IMR-90 (cell line): Measurements from ENCODE around the gene ATP10B. TPM values are rescaled to one million over a fixed set of nuclear protein-coding genes. Genes with fewer than 3 reads are reported as not detected.

Experiments
- ATAC-seq: fragments of 200-7000 bp; cut with Tn5 transposase; 2 replicates; pipeline ENCODE4 v1.9.1; 2020; ENCODE audit warnings: low read depth, mild to moderate bottlenecking, moderate library complexity
- BruUV-seq: library from RNA; stranded (reverse); fragments of 400-500 nt; replicated peaks from 2 replicates; lab custom pipeline; 2021; lab: Mats Ljungman, UMichigan
- CTCF ChIA-PET: fragments of 300-600 bp; formaldehyde crosslinking; extraction: SDS; loops from one replicate; lab custom pipeline; 2021; ENCODE audit warnings: antibody characterized with exemption; lab: Yijun Ruan, JAX
- POLR2A ChIA-PET: fragments of 300-600 bp; sonication (Branson Sonifier 250); formaldehyde crosslinking; loops from one replicate; lab custom pipeline; 2022; ENCODE audit warnings: antibody characterized with exemption; ENCODE audit not compliant: unreplicated experiment; lab: Charles Lee
- DNase-seq: peaks from one replicate; pipeline ENCODE4 v3.0.0; 2013
- H2AFZ ChIP-seq: replicated peaks from 2 replicates; pipeline ENCODE3; 2013; ENCODE audit warnings: low read length, mild to moderate bottlenecking; ENCODE audit not compliant: poor library complexity
- H2AK5ac ChIP-seq: 2 replicates; pipeline ENCODE4 v1.6.1; 2013; ENCODE audit warnings: low read depth, low read length, inconsistent platforms
- H2AK9ac ChIP-seq: replicated peaks from 2 replicates; pipeline ENCODE3; 2013; ENCODE audit warnings: mild to moderate bottlenecking, low read depth, low read length, moderate library complexity; ENCODE audit not compliant: poor library complexity
- H2BK120ac ChIP-seq: 2 replicates; pipeline ENCODE4 v1.6.1; 2013; ENCODE audit warnings: low read depth, low read length, inconsistent platforms
- H2BK15ac ChIP-seq: 3 replicates; pipeline ENCODE4 v1.6.1; 2013; ENCODE audit warnings: low read depth, low read length, inconsistent platforms
- H2BK20ac ChIP-seq: 2 replicates; pipeline ENCODE4 v1.6.1; 2013; ENCODE audit warnings: low read depth, mild to moderate bottlenecking, inconsistent platforms, low read length, moderate library complexity
- H2BK5ac ChIP-seq: 2 replicates; pipeline ENCODE4 v1.6.1; 2013; ENCODE audit warnings: mild to moderate bottlenecking, low read depth, low read length, inconsistent platforms; ENCODE audit not compliant: poor library complexity, severe bottlenecking
- H3K14ac ChIP-seq: replicated peaks from 2 replicates; pipeline ENCODE4 v1.6.1; 2013; ENCODE audit warnings: low read depth, low read length, inconsistent platforms
- H3K18ac ChIP-seq: 2 replicates; pipeline ENCODE4 v1.6.1; 2013; ENCODE audit warnings: low read depth, low read length, control low read depth
- H3K23ac ChIP-seq: 2 replicates; pipeline ENCODE4 v1.6.1; 2013; ENCODE audit warnings: low read depth, low read length, inconsistent platforms
- H3K27ac ChIP-seq: 2 replicates; pipeline ENCODE4 v1.5.1; 2013; ENCODE audit warnings: mild to moderate bottlenecking, control low read depth, low read length; ENCODE audit not compliant: insufficient read depth
- H3K27me3 ChIP-seq: 2 replicates; pipeline ENCODE4 v1.6.1; 2013; ENCODE audit warnings: low read length; ENCODE audit not compliant: control insufficient read depth, insufficient read depth
- H3K36me3 ChIP-seq: 2 replicates; pipeline ENCODE4 v1.6.1; 2013; ENCODE audit warnings: low read length, mixed read lengths; ENCODE audit not compliant: control insufficient read depth, insufficient read depth
- H3K4ac ChIP-seq: 2 replicates; pipeline ENCODE4 v1.6.1; 2013; ENCODE audit warnings: low read depth, low read length, inconsistent platforms
- H3K4me1 ChIP-seq: 2 replicates; pipeline ENCODE4 v1.6.1; 2013; ENCODE audit warnings: low read length, mixed read lengths; ENCODE audit not compliant: control insufficient read depth, insufficient read depth
- H3K4me2 ChIP-seq: 2 replicates; pipeline ENCODE4 v1.6.1; 2013; ENCODE audit warnings: low read depth, mild to moderate bottlenecking, control low read depth, low read length, moderate library complexity
- H3K4me3 ChIP-seq: 2 replicates; pipeline ENCODE4 v1.5.1; 2013; ENCODE audit warnings: low read depth, mild to moderate bottlenecking, control low read depth, low read length, moderate library complexity; ENCODE audit not compliant: insufficient read depth
- H3K56ac ChIP-seq: 2 replicates; pipeline ENCODE4 v1.6.1; 2013; ENCODE audit warnings: low read length, inconsistent platforms; ENCODE audit not compliant: insufficient read depth; ENCODE audit errors: extremely low read depth
- H3K79me1 ChIP-seq, 2 experiments: 2 replicates each; pipeline ENCODE4 v1.6.1; 2013; ENCODE audit warnings: low read length in 2 of 2, inconsistent platforms in 1 of 2, low read depth in 1 of 2
- H3K9ac ChIP-seq: 2 replicates; pipeline ENCODE4 v1.6.1; 2013; ENCODE audit warnings: low read depth, low read length, control low read depth
- H3K9me1 ChIP-seq: 2 replicates; pipeline ENCODE4 v1.6.1; 2013; ENCODE audit warnings: low read length, inconsistent platforms; ENCODE audit not compliant: insufficient read depth
- H3K9me3 ChIP-seq: 2 replicates; pipeline ENCODE4 v1.6.1; 2013; ENCODE audit warnings: low read length; ENCODE audit not compliant: control insufficient read depth, insufficient read depth
- H4K20me1 ChIP-seq: 2 replicates; pipeline ENCODE4 v1.6.1; 2013; ENCODE audit warnings: low read length, inconsistent platforms; ENCODE audit not compliant: insufficient read depth
- H4K5ac ChIP-seq: 2 replicates; pipeline ENCODE4 v1.6.1; 2013; ENCODE audit warnings: mild to moderate bottlenecking, low read depth, low read length, control low read depth
- H4K8ac ChIP-seq, 2 experiments: 2 replicates each; pipeline ENCODE4 v1.6.1; 2013; ENCODE audit warnings: low read depth in 2 of 2, low read length in 2 of 2, control low read depth in 1 of 2, inconsistent platforms in 1 of 2
- H4K91ac ChIP-seq: 2 replicates; pipeline ENCODE4 v1.6.1; 2013; ENCODE audit warnings: low read depth, low read length, inconsistent platforms; ENCODE audit not compliant: insufficient read depth
- BHLHE40 ChIP-seq: fragments of 150-350 bp; IDR thresholded peaks from 2 replicates; pipeline ENCODE4 v1.6.1; 2016; ENCODE audit warnings: mild to moderate bottlenecking, low read depth, low read length
- CEBPB ChIP-seq: IDR thresholded peaks from 2 replicates; pipeline ENCODE4 v1.6.1; 2012; ENCODE audit warnings: low read depth, low read length, improper control_type of control experiment
- CHD1 ChIP-seq: IDR thresholded peaks from 2 replicates; pipeline ENCODE4 v1.6.1; 2012; ENCODE audit warnings: low read depth, low read length, improper control_type of control experiment
- CTCF ChIP-seq: conservative IDR thresholded peaks from 2 replicates; pipeline ENCODE4 v1.5.1; 2012; ENCODE audit warnings: mild to moderate bottlenecking, low read depth, low read length, improper control_type of control experiment
- ELK1 ChIP-seq: fragments of 150-350 bp; IDR thresholded peaks from 2 replicates; pipeline ENCODE4 v1.6.1; 2016; ENCODE audit warnings: low read depth, mild to moderate bottlenecking, low read length, moderate library complexity, borderline replicate concordance
- FOS ChIP-seq: fragments of 150-350 bp; IDR thresholded peaks from 2 replicates; pipeline ENCODE4 v1.6.1; 2016; ENCODE audit warnings: low read depth, low read length
- MAFK ChIP-seq: IDR thresholded peaks from 2 replicates; pipeline ENCODE4 v1.6.1; 2012; ENCODE audit warnings: low read depth, low read length, improper control_type of control experiment
- MAZ ChIP-seq: IDR thresholded peaks from 2 replicates; pipeline ENCODE4 v1.6.1; 2012; ENCODE audit warnings: low read depth, mild to moderate bottlenecking, low read length, improper control_type of control experiment, moderate library complexity, borderline replicate concordance
- MXI1 ChIP-seq: IDR thresholded peaks from 2 replicates; pipeline ENCODE4 v1.6.1; 2012; ENCODE audit warnings: low read depth, mild to moderate bottlenecking, low read length, moderate library complexity, borderline replicate concordance
- NFE2L2 ChIP-seq: fragments of 150-350 bp; IDR thresholded peaks from 2 replicates; pipeline ENCODE4 v1.6.1; 2016; ENCODE audit warnings: low read depth, mild to moderate bottlenecking, low read length
- POLR2A ChIP-seq: IDR thresholded peaks from 2 replicates; pipeline ENCODE4 v1.6.1; 2012; ENCODE audit warnings: mild to moderate bottlenecking, low read depth, low read length
- RAD21 ChIP-seq: IDR thresholded peaks from 2 replicates; pipeline ENCODE4 v1.6.1; 2012; ENCODE audit warnings: low read length, improper control_type of control experiment
- RCOR1 ChIP-seq: IDR thresholded peaks from 2 replicates; pipeline ENCODE4 v1.6.1; 2012; ENCODE audit warnings: mild to moderate bottlenecking, low read length, improper control_type of control experiment; ENCODE audit not compliant: insufficient replicate concordance
- RFX5 ChIP-seq: IDR thresholded peaks from 2 replicates; pipeline ENCODE4 v1.8.0; 2012; ENCODE audit warnings: low read depth, mild to moderate bottlenecking, low read length, moderate library complexity
- SMC3 ChIP-seq: fragments of 150-350 bp; IDR thresholded peaks from 2 replicates; pipeline ENCODE4 v1.6.1; 2016; ENCODE audit warnings: low read depth, mild to moderate bottlenecking, antibody characterized with exemption, low read length, moderate library complexity
- WGBS, 2 experiments: methylation state at CpG; one replicate each; pipeline versions ENCODE4 v1.1.5 to v1.1.7; 2013; ENCODE audit warnings: missing lambda C conversion rate in 2 of 2; ENCODE audit not compliant: insufficient read length in 1 of 2; ENCODE audit errors: extremely low coverage in 2 of 2; 5-methylcytosine and 5-hydroxymethylcytosine counted together
- dilution Hi-C: fragments of 300-500 bp; cut with HindIII; formaldehyde crosslinking; loops from one replicate; pipeline ENCODE4 v1.14.3; 2018; ENCODE audit warnings: low sequenced_read_pairs; ENCODE audit not compliant: unreplicated experiment
- in situ Hi-C: fragments of 300-500 bp; cut with MboI; formaldehyde crosslinking; loops from 3 replicates; pipeline ENCODE4 v1.14.3; 2019; ENCODE audit warnings: low sequenced_read_pairs, inconsistent platforms, mixed read lengths
- intact Hi-C: fragments of 100-400 bp; cut with micrococcal nuclease; formaldehyde crosslinking; loops from 2 replicates; pipeline ENCODE4 v1.10.0; 2022
- polyA plus RNA-seq, 3 experiments: library from polyadenylated mRNA; depleted of rRNA; stranded (reverse); fragments of >200 nt; gene quantifications; 2 replicates each; pipeline ENCODE4 v1.2.3, GENCODE V29; 2012; ENCODE audit warnings: low replicate concordance in 1 of 3
- total RNA-seq: library from RNA; depleted of rRNA; stranded (reverse); fragments of >200 nt; gene quantifications from 2 replicates; pipeline ENCODE4 v1.2.3, GENCODE V29; 2012
- TF ChIP-seq, protein P1 (sequence below): fragments of 150-350 bp; IDR thresholded peaks from 2 replicates; pipeline ENCODE4 v1.6.1; 2017; ENCODE audit warnings: mild to moderate bottlenecking, antibody characterized with exemption, low read length, low read depth

The ATP10B gene
- total and polyA plus RNA-seq, 2 of the 4 experiments (the other 2 are of a cell fraction), result not detected

- H2BK120ac ChIP-seq, result no peak overlapping the region
- no peak overlapping the region for H3K56ac ChIP-seq
- H2BK15ac ChIP-seq, result no peak overlapping the region
- POLR2A ChIA-PET, result no interaction called here
- CTCF ChIA-PET, result no interaction called here
- no peak overlapping the region for H2BK20ac ChIP-seq
- H3K9ac ChIP-seq, result no peak overlapping the region
- H3K18ac ChIP-seq, result no peak overlapping the region
- H3K27me3 ChIP-seq, result no peaks in the 10 kb centered on the region
- intact Hi-C loops, result no loop called here
- no TSS peak for BruUV-seq
- no CpG with 5 or more reads among the region's 1 CpG for WGBS, 2 experiments
- H3K4ac ChIP-seq, result no peak overlapping the region
- H3K14ac ChIP-seq, result no peak overlapping the region
- DNase-seq (no peak), ATAC-seq (no peak)
- peaks cover 27% of the 10 kb centered on the region for H3K9me3 ChIP-seq
- no peak overlapping the region for H3K4me2 ChIP-seq
- in situ Hi-C loops, result no loop called here
- no peak overlapping the region for H3K4me3 ChIP-seq
- TF ChIP-seq POLR2A (no peak), RAD21 (no peak), CHD1 (no peak), MXI1 (no peak), FOS (no peak), RFX5 (no peak), SMC3 (no peak), CEBPB (no peak), RCOR1 (no peak), MAZ (no peak), ELK1 (no peak), CTCF (no peak), MAFK (no peak), NFE2L2 (no peak), BHLHE40 (no peak)
- TF ChIP-seq, protein P1, sequence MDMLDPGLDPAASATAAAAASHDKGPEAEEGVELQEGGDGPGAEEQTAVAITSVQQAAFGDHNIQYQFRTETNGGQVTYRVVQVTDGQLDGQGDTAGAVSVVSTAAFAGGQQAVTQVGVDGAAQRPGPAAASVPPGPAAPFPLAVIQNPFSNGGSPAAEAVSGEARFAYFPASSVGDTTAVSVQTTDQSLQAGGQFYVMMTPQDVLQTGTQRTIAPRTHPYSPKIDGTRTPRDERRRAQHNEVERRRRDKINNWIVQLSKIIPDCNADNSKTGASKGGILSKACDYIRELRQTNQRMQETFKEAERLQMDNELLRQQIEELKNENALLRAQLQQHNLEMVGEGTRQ, result no peak
- no peak overlapping the region for H3K23ac ChIP-seq
- no peaks in the 10 kb centered on the region for H3K79me1 ChIP-seq
- no peak overlapping the region for H4K91ac ChIP-seq
- H3K9me1 ChIP-seq, result no peaks in the 10 kb centered on the region
- dilution Hi-C loops, result no loop called here
- H4K5ac ChIP-seq, result no peak overlapping the region
- no peak overlapping the region for H4K8ac ChIP-seq
- no peak overlapping the region for H3K27ac ChIP-seq
- no peaks in the 10 kb centered on the region for H3K4me1 ChIP-seq
- no peak overlapping the region for H2AFZ ChIP-seq
- no peak overlapping the region for H2AK9ac ChIP-seq
- H4K20me1 ChIP-seq, result no peaks in the 10 kb centered on the region
- no peak overlapping the region for H2BK5ac ChIP-seq
- no peaks in the 10 kb centered on the region for H3K36me3 ChIP-seq
- H2AK5ac ChIP-seq, result no peak overlapping the region
These were observed 233.7 kb downstream of the ATP10B start for GRCh38 chr5:160618286-160618685.
